Smooth muscle cell of trachea (primary cell): ENCODE results near the gene C6orf89. TPM values are rescaled to one million over a fixed set of nuclear protein-coding genes. Genes with fewer than 3 reads are reported as not detected.

ENCODE experiments used
- total RNA-seq: library from RNA; depleted of rRNA; stranded (reverse); fragments of >200 nt; gene quantifications from 2 replicates; pipeline ENCODE4 v1.2.1, GENCODE V29; 2014

Gene C6orf89, protein sequence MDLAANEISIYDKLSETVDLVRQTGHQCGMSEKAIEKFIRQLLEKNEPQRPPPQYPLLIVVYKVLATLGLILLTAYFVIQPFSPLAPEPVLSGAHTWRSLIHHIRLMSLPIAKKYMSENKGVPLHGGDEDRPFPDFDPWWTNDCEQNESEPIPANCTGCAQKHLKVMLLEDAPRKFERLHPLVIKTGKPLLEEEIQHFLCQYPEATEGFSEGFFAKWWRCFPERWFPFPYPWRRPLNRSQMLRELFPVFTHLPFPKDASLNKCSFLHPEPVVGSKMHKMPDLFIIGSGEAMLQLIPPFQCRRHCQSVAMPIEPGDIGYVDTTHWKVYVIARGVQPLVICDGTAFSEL
- total RNA-seq: 48.9 and 52.3 TPM in 2 replicates

DNA sequence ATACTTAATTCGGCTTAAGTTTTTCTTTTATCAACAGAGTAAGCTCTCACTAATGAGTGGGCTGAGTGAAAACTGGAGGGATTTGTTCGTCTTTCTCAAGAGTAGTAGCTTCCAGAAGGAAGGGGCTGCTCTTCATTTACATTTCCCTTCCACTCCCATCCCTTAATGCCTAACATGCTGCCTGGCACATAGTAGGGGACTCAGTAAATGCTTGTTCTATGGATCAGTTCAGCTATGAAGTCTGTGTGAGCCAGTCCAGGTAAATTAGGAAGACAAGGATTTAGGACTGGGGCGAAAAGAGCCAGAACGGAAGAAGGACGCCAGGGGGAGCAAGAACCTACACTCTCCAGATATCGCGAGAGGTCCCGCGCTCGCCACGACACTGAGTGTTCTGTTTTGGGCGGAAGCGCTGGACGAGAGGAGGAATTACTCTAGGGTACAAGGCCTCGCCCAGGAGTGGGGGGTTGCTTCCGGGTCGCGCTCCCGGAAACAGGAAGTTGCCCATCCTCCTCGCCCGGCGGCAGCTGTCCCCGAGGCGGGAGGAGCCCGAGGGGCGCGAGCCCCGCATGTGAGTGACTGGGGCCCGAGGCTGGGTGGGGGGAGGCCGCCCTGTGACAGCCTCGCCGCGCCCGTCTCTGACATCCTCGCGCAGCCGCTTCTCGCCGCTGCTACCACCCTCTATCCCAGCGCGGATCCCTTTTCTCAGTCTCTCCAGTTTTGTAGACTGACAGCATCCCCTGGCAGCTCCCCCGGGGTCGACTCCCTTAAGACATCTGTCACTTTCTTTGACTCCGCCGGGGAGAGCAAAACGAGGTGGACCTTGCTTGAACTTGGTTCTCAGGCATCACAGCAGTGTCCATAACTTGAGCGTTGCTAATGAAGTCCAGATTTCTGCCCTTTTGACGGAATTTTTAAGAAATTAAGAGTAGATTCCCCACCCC lies at the start of gene C6orf89:
TSS of gene C6orf89 (plus strand) at position 492 of the 941 bp plus-strand sequence. CDS start 13,493 bp downstream, outside the sequence.

DNA sequence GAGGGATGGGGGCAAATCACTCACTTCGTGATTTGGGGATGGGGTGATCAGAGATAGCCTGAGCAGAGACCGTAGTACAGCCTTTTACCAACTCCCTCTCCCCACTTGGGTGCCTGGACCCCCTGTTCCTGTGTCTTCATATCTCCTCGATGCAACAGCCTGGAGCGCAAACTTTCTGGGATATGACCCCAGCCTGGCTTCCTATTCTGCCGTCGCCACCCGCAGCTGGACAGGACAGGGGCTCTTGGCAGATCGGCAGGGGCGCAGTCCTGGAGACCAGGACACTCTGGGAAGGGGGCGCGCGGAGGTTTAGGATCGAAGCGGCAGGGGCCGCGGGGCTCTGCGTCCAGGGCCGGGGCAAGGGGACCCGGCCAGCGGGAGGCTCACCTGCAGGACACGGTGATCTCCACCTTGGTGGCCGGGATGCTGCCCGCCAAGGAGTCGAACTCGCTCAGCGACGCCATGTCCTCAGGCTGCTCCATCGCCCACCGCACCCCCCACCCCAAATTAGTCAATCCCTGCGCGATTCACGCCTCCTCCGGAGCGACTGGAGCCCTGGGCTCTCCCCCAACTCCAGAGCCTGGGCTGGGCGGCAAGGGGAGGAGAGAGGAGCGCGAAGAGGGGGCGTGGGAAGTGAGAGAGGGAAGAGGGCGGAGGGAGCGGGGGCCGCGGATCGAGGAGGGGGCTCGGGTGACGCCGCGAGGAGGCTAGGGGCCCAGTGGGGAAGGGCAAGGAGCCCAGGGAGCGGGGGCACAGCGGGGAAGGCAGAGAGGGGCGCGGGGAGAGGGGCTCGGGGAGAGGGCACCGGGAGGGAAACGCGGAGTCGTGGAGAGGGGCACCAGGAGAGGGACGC lies 46.6 kb upstream of the C6orf89 start, which contains the start of gene CPNE5:
TSS of gene CPNE5 (minus strand) at position 549 of the 853 bp plus-strand sequence. CDS start at position 482, 67 bp downstream.

DNA sequence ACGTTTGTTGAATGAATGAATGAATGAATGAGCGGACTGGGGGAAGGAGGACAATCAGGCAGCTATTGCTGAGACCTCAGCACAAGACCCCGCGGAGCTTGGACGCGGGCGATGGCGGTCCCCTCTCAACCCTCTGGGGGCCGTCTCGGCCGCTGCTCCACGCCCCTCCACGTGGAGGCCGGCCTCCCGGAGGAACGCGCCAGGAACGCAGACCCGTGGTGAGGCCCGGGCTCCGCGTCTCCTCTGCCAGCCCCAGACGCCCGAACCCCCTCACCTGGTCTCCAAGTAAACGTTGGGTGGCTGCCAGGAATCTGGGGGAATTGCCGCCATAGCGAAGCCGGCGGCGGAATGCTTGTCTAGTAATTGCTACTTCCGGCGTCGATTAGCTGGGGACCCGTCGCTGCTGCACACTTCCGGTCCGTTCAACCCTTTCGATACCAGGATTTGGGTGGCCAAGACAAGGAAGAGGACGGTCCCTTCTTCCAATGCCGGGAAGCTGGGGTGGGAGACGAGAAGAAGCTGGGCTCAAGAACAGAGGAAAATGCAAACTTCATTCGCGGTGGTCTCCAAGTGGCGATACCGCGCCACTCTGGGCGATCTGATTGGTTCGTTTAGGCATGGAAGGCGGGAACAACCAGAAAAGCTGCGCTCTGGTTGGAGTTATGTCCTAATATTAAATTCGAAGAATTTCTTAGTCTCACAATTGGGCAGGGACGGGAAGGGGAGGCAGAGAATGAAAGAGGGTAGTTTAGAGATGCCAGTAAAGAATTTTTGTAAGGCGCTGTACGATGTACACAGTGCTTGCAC lies 11.1 kb upstream of the C6orf89 start, which contains the start of gene PPIL1:
TSS of gene PPIL1 (minus strand) at position 361 of the 807 bp plus-strand sequence. CDS start at position 330, 31 bp downstream.

DNA sequence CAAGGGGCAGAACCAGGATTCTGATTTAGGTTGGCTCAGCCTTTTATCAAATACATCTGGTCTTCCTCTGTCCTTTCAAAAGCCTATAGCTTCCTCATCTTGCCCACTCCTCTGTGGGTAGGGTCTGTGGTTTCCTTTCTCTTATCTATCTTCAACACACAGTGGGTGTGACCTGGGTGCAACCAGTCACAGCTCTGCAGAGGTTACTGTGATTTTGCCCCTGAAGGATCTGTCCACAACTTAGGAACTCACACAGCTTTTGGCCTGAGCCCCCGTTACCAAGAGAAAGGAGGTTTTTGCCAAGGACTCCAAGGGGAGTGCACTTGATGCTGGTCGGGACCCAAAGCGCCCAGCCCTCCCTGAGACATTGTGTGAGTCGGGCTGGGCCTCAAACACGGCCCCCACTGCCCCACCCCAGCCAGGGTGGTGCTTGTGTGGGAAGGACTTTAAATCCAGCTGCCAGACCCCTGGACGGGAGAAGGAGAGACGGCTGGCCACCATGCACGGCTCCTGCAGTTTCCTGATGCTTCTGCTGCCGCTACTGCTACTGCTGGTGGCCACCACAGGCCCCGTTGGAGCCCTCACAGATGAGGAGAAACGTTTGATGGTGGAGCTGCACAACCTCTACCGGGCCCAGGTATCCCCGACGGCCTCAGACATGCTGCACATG lies 68.6 kb downstream of the C6orf89 start, which contains the start of gene PI16:
TSS of gene PI16 (plus strand) at position 477 of the 670 bp plus-strand sequence. CDS start at position 500, 23 bp downstream.

Other genes starting within 250 kb of the C6orf89 start
- gene CDKN1A, start 207.2 kb upstream of the C6orf89 start, total RNA-seq: 351 and 1,000 TPM in 2 replicates
- under 0.01 TPM in 2 replicates for gene RAB44, start 188.1 kb upstream of the C6orf89 start, total RNA-seq
- 0.15 TPM in 1 of 2 replicates, not detected in the other for gene CPNE5, start 46.5 kb upstream of the C6orf89 start, total RNA-seq
- 16.7 and 23.1 TPM in 2 replicates for gene PPIL1, start 11.1 kb upstream of the C6orf89 start, total RNA-seq
- gene PI16, start 68.8 kb downstream of the C6orf89 start, total RNA-seq: 0.50 TPM in 1 of 2 replicates, not detected in the other
- 260 and 366 TPM in 2 replicates for gene MTCH1, start 100.2 kb downstream of the C6orf89 start, total RNA-seq
- not detected in 2 replicates for gene FGD2, start 119.7 kb downstream of the C6orf89 start, total RNA-seq